K562 (cell line): Measurements from ENCODE around the gene GLIPR1L1. TPM values are rescaled to one million over a fixed set of nuclear protein-coding genes. Genes with fewer than 3 reads are reported as not detected.
A peak's percentile ranks its signal among the peaks of the same experiment; 100 is the strongest.

Experiments
- BRF1 ChIP-seq: IDR thresholded peaks from 3 replicates; pipeline ENCODE4 v1.6.1; 2011; ENCODE audit warnings: borderline replicate concordance, mild to moderate bottlenecking; ENCODE audit not compliant: insufficient read length; ENCODE audit errors: extremely low read depth
- C11orf30 ChIP-seq: fragments of 450-650 bp; IDR thresholded peaks from 2 replicates; pipeline ENCODE4 v1.6.1; 2016; ENCODE audit warnings: low read depth, mild to moderate bottlenecking
- CEBPG ChIP-seq, 3 experiments: fragments of 200-800 bp in 1 of 3; sonication (Bioruptor generic) in 1 of 3; sonication (generic) in 1 of 3; formaldehyde crosslinking in 1 of 3; IDR thresholded peaks in 2 of 3; conservative IDR thresholded peaks in 1 of 3; 2 replicates each; pipeline versions ENCODE4 v1.6.1 to v1.8.0; 2016 to 2022; ENCODE audit warnings: missing compliant biosample characterization in 2 of 3, missing genetic modification characterization in 2 of 3, mild to moderate bottlenecking in 1 of 3, missing genetic modification reagents in 1 of 3
- DACH1 ChIP-seq: fragments of 450-650 bp; IDR thresholded peaks from 2 replicates; pipeline ENCODE4 v1.6.1; 2018; ENCODE audit not compliant: partially characterized antibody
- FOXK1 ChIP-seq: sonication (generic); formaldehyde crosslinking; IDR thresholded peaks from 2 replicates; pipeline ENCODE4 v1.8.0; 2022; ENCODE audit warnings: missing genetic modification reagents, mild to moderate bottlenecking, borderline replicate concordance
- KLF10 ChIP-seq: fragments of 250-450 bp; sonication (Bioruptor Pico); IDR thresholded peaks from 2 replicates; pipeline ENCODE4 v1.6.1; 2021; ENCODE audit warnings: matching md5 sums
- MXI1 ChIP-seq: IDR thresholded peaks from 2 replicates; pipeline ENCODE4 v1.6.1; 2011; ENCODE audit warnings: low read depth, mild to moderate bottlenecking, improper control_type of control experiment, low read length
- NR2C2 ChIP-seq, 2 experiments: fragments of 200-800 bp in 1 of 2; sonication (Bioruptor generic) in 1 of 2; sonication (generic) in 1 of 2; formaldehyde crosslinking in 1 of 2; IDR thresholded peaks; 2 replicates each; pipeline versions ENCODE4 v1.6.1 to v1.8.0; 2016 to 2022; ENCODE audit warnings: mild to moderate bottlenecking in 1 of 2, missing compliant biosample characterization in 1 of 2, missing genetic modification characterization in 1 of 2, missing genetic modification reagents in 1 of 2
- PHB2 ChIP-seq: fragments of 450-650 bp; IDR thresholded peaks from 2 replicates; pipeline ENCODE4 v1.6.1; 2017; ENCODE audit warnings: low read depth
- PHF8 ChIP-seq: fragments of 200-600 bp; sonication (generic); IDR thresholded peaks from 2 replicates; pipeline ENCODE4 v1.6.1; 2012; ENCODE audit warnings: mixed run types, mild to moderate bottlenecking, inconsistent platforms, low read length, moderate library complexity, borderline replicate concordance
- POLR2H ChIP-seq: IDR thresholded peaks from 2 replicates; pipeline ENCODE4 v1.6.1; 2016; ENCODE audit warnings: missing genetic modification characterization, low read depth, mild to moderate bottlenecking, control low read depth, missing compliant biosample characterization, moderate library complexity
- SFPQ ChIP-seq: fragments of 200-400 bp; formaldehyde crosslinking; IDR thresholded peaks from 2 replicates; pipeline ENCODE4 v1.6.1; 2017; ENCODE audit warnings: mild to moderate bottlenecking, low read depth, low read length, moderate library complexity
- TCF15 ChIP-seq: fragments of 250-450 bp; sonication (Bioruptor Pico); IDR thresholded peaks from 2 replicates; pipeline ENCODE4 v1.8.0; 2022; ENCODE audit warnings: moderate library complexity, mild to moderate bottlenecking, inconsistent platforms
- U2AF2 ChIP-seq: fragments of 200-400 bp; formaldehyde crosslinking; optimal IDR thresholded peaks from 2 replicates; pipeline ENCODE3; 2017; ENCODE audit warnings: low read depth, mild to moderate bottlenecking, low read length
- YBX1 ChIP-seq: fragments of 450-650 bp; IDR thresholded peaks from 2 replicates; pipeline ENCODE4 v1.7.1; 2016; ENCODE audit warnings: mild to moderate bottlenecking
- ZBTB1 ChIP-seq: sonication (generic); formaldehyde crosslinking; IDR thresholded peaks from 2 replicates; pipeline ENCODE4 v1.8.1; 2023; ENCODE audit warnings: missing genetic modification reagents, low read depth, mild to moderate bottlenecking, borderline replicate concordance
- ZBTB7A ChIP-seq: IDR thresholded peaks from 2 replicates; pipeline ENCODE4 v1.6.1; 2011; ENCODE audit warnings: low read depth, mild to moderate bottlenecking, low read length, moderate library complexity, borderline replicate concordance; ENCODE audit not compliant: control insufficient read depth
- ZNF282 ChIP-seq: sonication (generic); formaldehyde crosslinking; IDR thresholded peaks from 2 replicates; pipeline ENCODE4 v1.8.1; 2023; ENCODE audit warnings: missing genetic modification reagents
- ZNF75A ChIP-seq: fragments of 450-650 bp; formaldehyde crosslinking; IDR thresholded peaks from 2 replicates; pipeline ENCODE4 v1.4.0; 2020; ENCODE audit warnings: mild to moderate bottlenecking
- polyA plus RNA-seq, 8 experiments: library from polyadenylated mRNA; depleted of rRNA in 4 of 8; stranded (reverse) in 5 of 8; unstranded in 3 of 8; fragments of >200 nt; fragmentation: Nextera tagmentation in 2 of 8; fragmentation: Illumina TruSeq in 1 of 8; extraction: Ambion mirVana in 2 of 8; extraction: Trizol in 1 of 8; gene quantifications; 2 replicates each; pipeline versions ENCODE4 v1.2.1 to v1.2.3, GENCODE V29; 2011 to 2014; ENCODE audit warnings: inconsistent platforms in 1 of 8, missing spikeins in 1 of 8
- total RNA-seq, 7 experiments: library from RNA; depleted of rRNA in 6 of 7; stranded (reverse); fragments of >200 nt in 6 of 7; fragmentation: Illumina TruSeq in 2 of 7; extraction: Trizol in 2 of 7; gene quantifications; 2 replicates each; pipeline versions ENCODE4 v1.2.1 to v1.2.3, GENCODE V29; 2011 to 2021; ENCODE audit warnings: low replicate concordance in 1 of 7
- TF ChIP-seq, protein P1 (sequence below): fragments of 250-450 bp; sonication (Bioruptor Pico); IDR thresholded peaks from 2 replicates; pipeline ENCODE4 v1.4.0; 2020

The GLIPR1L1 gene
- total and polyA plus RNA-seq, 9 of the 15 experiments (the other 6 are each of a cell fraction or from before 2014, with no cell fraction given), result not detected

DNA sequence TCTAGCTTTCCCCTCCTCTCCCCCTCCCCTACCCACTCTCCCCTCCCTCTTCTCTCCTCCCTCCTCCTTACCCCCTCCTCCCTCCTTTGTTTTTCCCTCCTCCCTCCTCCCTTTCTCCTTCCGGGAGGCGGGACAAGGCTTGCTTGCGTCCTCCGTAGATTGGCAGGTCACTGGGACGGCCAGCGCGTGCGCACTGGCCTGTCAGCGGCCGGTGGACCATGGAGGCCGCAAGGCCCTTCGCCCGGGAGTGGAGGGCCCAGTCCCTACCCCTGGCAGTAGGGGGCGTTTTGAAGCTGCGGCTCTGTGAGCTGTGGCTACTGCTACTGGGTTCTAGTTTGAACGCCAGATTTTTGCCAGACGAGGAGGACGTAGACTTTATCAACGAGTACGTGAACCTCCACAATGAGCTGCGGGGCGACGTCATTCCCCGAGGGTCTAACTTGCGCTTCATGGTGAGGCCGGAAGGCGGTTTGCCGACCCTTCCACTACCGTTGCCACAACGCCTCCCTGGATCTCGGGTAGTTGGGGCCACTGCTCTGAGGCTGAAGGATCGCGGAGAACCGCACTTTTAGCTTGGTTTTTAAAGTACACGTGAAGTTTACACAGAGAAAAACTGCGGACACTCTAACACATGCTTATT lies 56.5 kb downstream of the GLIPR1L1 start, which contains the start of gene GLIPR1L2 (continued):
- TF ChIP-seq CEBPG (CRISPR knock-in tag; IDR thresholded peaks at IDR 0.05), result no peak
- TF ChIP-seq CEBPG (tag; conservative IDR thresholded peaks at IDR 0.05 in 1 of 2, IDR thresholded peaks at IDR 0.05 in 1 of 2), result no peak
- TF ChIP-seq, protein P1, sequence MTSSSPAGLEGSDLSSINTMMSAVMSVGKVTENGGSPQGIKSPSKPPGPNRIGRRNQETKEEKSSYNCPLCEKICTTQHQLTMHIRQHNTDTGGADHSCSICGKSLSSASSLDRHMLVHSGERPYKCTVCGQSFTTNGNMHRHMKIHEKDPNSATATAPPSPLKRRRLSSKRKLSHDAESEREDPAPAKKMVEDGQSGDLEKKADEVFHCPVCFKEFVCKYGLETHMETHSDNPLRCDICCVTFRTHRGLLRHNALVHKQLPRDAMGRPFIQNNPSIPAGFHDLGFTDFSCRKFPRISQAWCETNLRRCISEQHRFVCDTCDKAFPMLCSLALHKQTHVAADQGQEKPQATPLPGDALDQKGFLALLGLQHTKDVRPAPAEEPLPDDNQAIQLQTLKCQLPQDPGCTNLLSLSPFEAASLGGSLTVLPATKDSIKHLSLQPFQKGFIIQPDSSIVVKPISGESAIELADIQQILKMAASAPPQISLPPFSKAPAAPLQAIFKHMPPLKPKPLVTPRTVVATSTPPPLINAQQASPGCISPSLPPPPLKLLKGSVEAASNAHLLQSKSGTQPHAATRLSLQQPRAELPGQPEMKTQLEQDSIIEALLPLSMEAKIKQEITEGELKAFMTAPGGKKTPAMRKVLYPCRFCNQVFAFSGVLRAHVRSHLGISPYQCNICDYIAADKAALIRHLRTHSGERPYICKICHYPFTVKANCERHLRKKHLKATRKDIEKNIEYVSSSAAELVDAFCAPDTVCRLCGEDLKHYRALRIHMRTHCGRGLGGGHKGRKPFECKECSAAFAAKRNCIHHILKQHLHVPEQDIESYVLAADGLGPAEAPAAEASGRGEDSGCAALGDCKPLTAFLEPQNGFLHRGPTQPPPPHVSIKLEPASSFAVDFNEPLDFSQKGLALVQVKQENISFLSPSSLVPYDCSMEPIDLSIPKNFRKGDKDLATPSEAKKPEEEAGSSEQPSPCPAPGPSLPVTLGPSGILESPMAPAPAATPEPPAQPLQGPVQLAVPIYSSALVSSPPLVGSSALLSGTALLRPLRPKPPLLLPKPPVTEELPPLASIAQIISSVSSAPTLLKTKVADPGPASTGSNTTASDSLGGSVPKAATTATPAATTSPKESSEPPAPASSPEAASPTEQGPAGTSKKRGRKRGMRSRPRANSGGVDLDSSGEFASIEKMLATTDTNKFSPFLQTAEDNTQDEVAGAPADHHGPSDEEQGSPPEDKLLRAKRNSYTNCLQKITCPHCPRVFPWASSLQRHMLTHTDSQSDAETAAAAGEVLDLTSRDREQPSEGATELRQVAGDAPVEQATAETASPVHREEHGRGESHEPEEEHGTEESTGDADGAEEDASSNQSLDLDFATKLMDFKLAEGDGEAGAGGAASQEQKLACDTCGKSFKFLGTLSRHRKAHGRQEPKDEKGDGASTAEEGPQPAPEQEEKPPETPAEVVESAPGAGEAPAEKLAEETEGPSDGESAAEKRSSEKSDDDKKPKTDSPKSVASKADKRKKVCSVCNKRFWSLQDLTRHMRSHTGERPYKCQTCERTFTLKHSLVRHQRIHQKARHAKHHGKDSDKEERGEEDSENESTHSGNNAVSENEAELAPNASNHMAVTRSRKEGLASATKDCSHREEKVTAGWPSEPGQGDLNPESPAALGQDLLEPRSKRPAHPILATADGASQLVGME (CRISPR knock-in tag), result no peak
- no peak for TF ChIP-seq ZBTB1
- no peak for TF ChIP-seq ZNF75A
- no peak for TF ChIP-seq DACH1
- TF ChIP-seq U2AF2, result no peak
- no peak for TF ChIP-seq PHB2
- TF ChIP-seq SFPQ, result no peak
- no peak for TF ChIP-seq BRF1
- TF ChIP-seq POLR2H (tag), result no peak
- TF ChIP-seq YBX1, result no peak
- TF ChIP-seq ZNF282 (CRISPR knock-in tag), result no peak
- TF ChIP-seq KLF10, result no peak
- TF ChIP-seq PHF8, result peak; percentile 22; the same call in 1 of the 2 replicates
- no peak for TF ChIP-seq C11orf30
- TF ChIP-seq TCF15 (CRISPR knock-in tag), result no peak
- TF ChIP-seq MXI1, result no peak
- no peak for TF ChIP-seq FOXK1
- TF ChIP-seq NR2C2 (CRISPR knock-in tag; IDR thresholded peaks at IDR 0.05), result no peak
- TF ChIP-seq NR2C2 (tag; IDR thresholded peaks at IDR 0.05), result no peak
- no peak for TF ChIP-seq ZBTB7A
